ENCODE data around the gene CSGALNACT2. TPM values are rescaled to one million over a fixed set of nuclear protein-coding genes. Genes with fewer than 3 reads are reported as not detected.

The CSGALNACT2 gene
- total and polyA plus RNA-seq, 8 donors, result 2.3 to 8.6 (median 4.9) TPM

- Histone ChIP-seq H3K27ac (no peak overlapping the region), H3K36me3 (no peaks in the 10 kb centered on the region), H3K9me3 (no peaks in the 10 kb centered on the region), H3K4me3 (no peak overlapping the region), H3K27me3 (no peaks in the 10 kb centered on the region), H3K4me1 (no peaks in the 10 kb centered on the region)
- TF ChIP-seq CTCF (IDR thresholded peaks at IDR 0.05), result no peak
- ATAC-seq (no peak), DNase-seq (peak in 3 of 6 donors; percentile 13 to 69 (median 59)), FAIRE-seq (no peak)
- intact Hi-C loops (cut with DNase I), result loop anchor here in 1 of 3 donors (10.0 kb wide), 1 partner anchor 236 kb away; no protein-coding TSS in a partner anchor
- 76 to 88% methylated on average over 11 of the region's 11 CpGs for WGBS, 2 donors
Measured at GRCh38 chr10:43111101-43111500, 27.1 kb upstream of the CSGALNACT2 start.

- WGBS, 2 donors, result 71 to 75% methylated on average over 17 of the region's 17 CpGs
Measured at GRCh38 chr10:43111921-43112607, 26.2 kb upstream of the CSGALNACT2 start.

GRCh38 chr10:43112608-43112961 is 25.7 kb upstream of the CSGALNACT2 start:
- H3K27ac ChIP-seq, result no peak overlapping the region
- FAIRE-seq (no peak), ATAC-seq (no peak), DNase-seq (peak in 1 of 6 donors; percentile 12)
- H3K27me3 ChIP-seq, result no peaks in the 10 kb centered on the region
- no peaks in the 10 kb centered on the region for H3K36me3 ChIP-seq
- H3K4me3 ChIP-seq, result no peak overlapping the region
- no peak for TF ChIP-seq CTCF (IDR thresholded peaks at IDR 0.05)
- WGBS, 2 donors, result 85 to 96% methylated on average over 7 of the region's 7 CpGs
- no peaks in the 10 kb centered on the region for H3K9me3 ChIP-seq
- intact Hi-C loops (cut with DNase I), result loop anchor here in 1 of 3 donors (10.0 kb wide), 1 partner anchor 238 kb away; no protein-coding TSS in a partner anchor
- no peaks in the 10 kb centered on the region for H3K4me1 ChIP-seq

More at GRCh38 chr10:43111921-43112607, 26.2 kb upstream of the CSGALNACT2 start:
- no peak for FAIRE-seq
- H3K27me3 ChIP-seq, result no peaks in the 10 kb centered on the region
- ATAC-seq, result no peak
- peak in 3 of 6 donors; percentile 17 to 70 (median 54) for DNase-seq
- no peaks in the 10 kb centered on the region for H3K36me3 ChIP-seq
- H3K27ac ChIP-seq, result no peak overlapping the region
- intact Hi-C loops (cut with DNase I), result loop anchor here in 1 of 3 donors (10.0 kb wide), 1 partner anchor 237 kb away; no protein-coding TSS in a partner anchor
- H3K9me3 ChIP-seq, result no peaks in the 10 kb centered on the region
- H3K4me3 ChIP-seq, result no peak overlapping the region
- no peaks in the 10 kb centered on the region for H3K4me1 ChIP-seq
- no peak for TF ChIP-seq CTCF (IDR thresholded peaks at IDR 0.05)

GRCh38 chr10:43113201-43114087 is 24.8 kb upstream of the CSGALNACT2 start:
- no peak for TF ChIP-seq CTCF (IDR thresholded peaks at IDR 0.05)
- Histone ChIP-seq H3K4me3 (no peak overlapping the region), H3K27me3 (no peaks in the 10 kb centered on the region), H3K36me3 (no peaks in the 10 kb centered on the region), H3K4me1 (no peaks in the 10 kb centered on the region), H3K27ac (no peak overlapping the region), H3K9me3 (no peaks in the 10 kb centered on the region)
- FAIRE-seq (no peak), ATAC-seq (no peak), DNase-seq (peak in 2 of 6 donors; percentile 9 to 58)
- intact Hi-C loops (cut with DNase I), result loop anchor here in 1 of 3 donors (10.0 kb wide), 1 partner anchor 239 kb away; no protein-coding TSS in a partner anchor
- WGBS, 2 donors, result 79% methylated on average over 16 of the region's 16 CpGs
